Measurements from ENCODE around the gene ERBB4. TPM values are rescaled to one million over a fixed set of nuclear protein-coding genes. Genes with fewer than 3 reads are reported as not detected.

The ERBB4 gene
- total RNA-seq, 2 donors from 2014 or later, result 1.0 to 32.8 TPM

DNA sequence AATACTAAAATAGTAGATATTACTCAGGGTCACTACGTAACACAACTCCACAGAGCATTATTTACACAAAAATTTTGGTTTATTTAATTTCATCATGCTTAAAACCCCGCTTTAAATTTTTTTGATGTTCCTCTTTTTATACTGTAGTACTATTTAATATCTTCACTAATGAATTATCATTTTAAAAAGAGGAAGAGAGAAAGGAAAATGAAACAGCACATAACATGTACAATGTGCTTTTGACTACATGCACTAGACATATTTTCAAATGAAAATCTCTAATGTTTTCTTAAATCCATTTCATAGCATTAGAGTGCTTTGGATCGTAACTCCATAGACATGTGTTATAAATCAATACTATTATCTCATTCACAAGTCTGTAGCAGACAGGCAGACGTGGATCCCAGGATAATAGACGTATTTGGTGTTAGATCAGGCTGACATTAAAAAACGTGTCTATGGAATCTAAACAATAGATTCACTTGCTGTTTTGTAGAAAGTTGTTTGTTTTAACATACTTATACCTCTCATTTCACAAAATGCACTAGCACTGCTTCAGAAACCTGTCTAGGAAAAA is 1085.2 kb downstream of the ERBB4 start:
- no peak for DNase-seq (ENCODE audit: low spot score)
- no peaks in the 10 kb centered on the region for H3K27me3 ChIP-seq (replicated peaks; ENCODE audit: insufficient read depth)
- TF ChIP-seq CTCF (IDR thresholded peaks at IDR 0.05) (no peak), POLR2A (IDR thresholded peaks at IDR 0.05) (no peak), POLR2AphosphoS5 (IDR thresholded peaks at IDR 0.05) (no peak)
- H3K36me3 ChIP-seq, result no peaks in the 10 kb centered on the region
- intact Hi-C loops (cut with DNase I), result no loop called here
- H3K9me3 ChIP-seq, result no peaks in the 10 kb centered on the region
- WGBS, result 45% methylated on average over 6 of the region's 6 CpGs
- no peak overlapping the region for H3K27ac ChIP-seq
- no peak overlapping the region for H3K4me3 ChIP-seq
- no peaks in the 10 kb centered on the region for H3K4me1 ChIP-seq (replicated peaks)

GRCh38 chr2:211451642-211452041 is 1087.0 kb downstream of the ERBB4 start:
- Histone ChIP-seq H3K36me3 (no peaks in the 10 kb centered on the region), H3K4me1 (replicated peaks) (no peaks in the 10 kb centered on the region), H3K9me3 (no peaks in the 10 kb centered on the region), H3K27me3 (replicated peaks; ENCODE audit: insufficient read depth) (no peaks in the 10 kb centered on the region), H3K4me3 (no peak overlapping the region), H3K27ac (no peak overlapping the region)
- TF ChIP-seq CTCF (IDR thresholded peaks at IDR 0.05), result no peak
- TF ChIP-seq POLR2A (IDR thresholded peaks at IDR 0.05), result no peak
- TF ChIP-seq POLR2AphosphoS5 (IDR thresholded peaks at IDR 0.05), result no peak
- intact Hi-C loops (cut with DNase I), result no loop called here
- WGBS, result 63% methylated on average over 2 of the region's 2 CpGs
- no peak for DNase-seq (ENCODE audit: low spot score)

DNA sequence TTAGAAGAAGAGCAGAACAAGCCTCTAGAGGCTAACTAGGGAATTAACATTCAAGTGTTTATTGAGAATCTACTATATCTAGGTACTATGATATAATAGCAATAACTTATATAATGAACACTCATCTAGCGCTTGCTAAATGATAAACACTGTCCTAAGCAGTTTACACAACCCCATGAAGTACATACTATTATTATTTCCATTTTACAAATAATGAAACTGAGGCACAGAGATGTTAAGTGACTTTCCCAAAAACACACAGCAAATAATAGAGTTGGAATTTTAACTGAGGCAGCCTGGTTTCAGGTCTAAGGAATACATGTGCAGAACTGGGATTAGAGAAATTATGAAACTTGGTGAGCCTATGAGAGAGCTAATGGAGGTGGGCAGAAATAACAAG is 1088.8 kb downstream of the ERBB4 start:
- H3K4me3 ChIP-seq, result no peak overlapping the region
- H3K36me3 ChIP-seq, result no peaks in the 10 kb centered on the region
- H3K27ac ChIP-seq, result no peak overlapping the region
- intact Hi-C loops (cut with DNase I), result no loop called here
- H3K9me3 ChIP-seq, result no peaks in the 10 kb centered on the region
- H3K4me1 ChIP-seq (replicated peaks), result no peaks in the 10 kb centered on the region
- no peaks in the 10 kb centered on the region for H3K27me3 ChIP-seq (replicated peaks; ENCODE audit: insufficient read depth)
- no peak for DNase-seq (ENCODE audit: low spot score)
- no peak for TF ChIP-seq CTCF (IDR thresholded peaks at IDR 0.05)
- no peak for TF ChIP-seq POLR2AphosphoS5 (IDR thresholded peaks at IDR 0.05)
- no peak for TF ChIP-seq POLR2A (IDR thresholded peaks at IDR 0.05)
- 94% methylated on average over 1 of the region's 1 CpG for WGBS

DNA sequence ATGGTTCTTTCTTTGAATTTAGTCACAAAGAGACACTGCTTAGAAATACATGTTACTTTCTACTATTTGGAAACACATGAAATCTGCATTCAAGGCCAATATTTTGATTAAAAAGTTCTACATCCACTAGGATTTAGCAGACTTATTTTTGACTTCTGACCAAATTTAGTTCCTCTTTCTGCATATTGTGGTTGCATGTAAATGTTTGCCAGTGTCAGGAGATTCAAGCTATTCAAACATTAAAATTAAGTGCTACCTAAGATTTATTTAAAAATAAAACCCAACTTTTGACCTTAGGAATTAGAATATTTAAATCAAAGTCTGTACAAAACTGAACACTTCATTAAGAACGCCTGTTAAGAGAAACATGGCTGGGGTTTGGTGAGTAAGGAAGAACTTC is 1091.1 kb downstream of the ERBB4 start:
- H3K27me3 ChIP-seq (replicated peaks; ENCODE audit: insufficient read depth), result no peaks in the 10 kb centered on the region
- intact Hi-C loops (cut with DNase I), result no loop called here
- TF ChIP-seq POLR2A (IDR thresholded peaks at IDR 0.05) (no peak), CTCF (IDR thresholded peaks at IDR 0.05) (no peak), POLR2AphosphoS5 (IDR thresholded peaks at IDR 0.05) (no peak)
- WGBS, result 83% methylated on average over 1 of the region's 1 CpG
- H3K9me3 ChIP-seq, result no peaks in the 10 kb centered on the region
- H3K4me1 ChIP-seq (replicated peaks), result no peaks in the 10 kb centered on the region
- no peak overlapping the region for H3K27ac ChIP-seq
- no peaks in the 10 kb centered on the region for H3K36me3 ChIP-seq
- H3K4me3 ChIP-seq, result no peak overlapping the region
- DNase-seq (ENCODE audit: low spot score), result no peak

DNA sequence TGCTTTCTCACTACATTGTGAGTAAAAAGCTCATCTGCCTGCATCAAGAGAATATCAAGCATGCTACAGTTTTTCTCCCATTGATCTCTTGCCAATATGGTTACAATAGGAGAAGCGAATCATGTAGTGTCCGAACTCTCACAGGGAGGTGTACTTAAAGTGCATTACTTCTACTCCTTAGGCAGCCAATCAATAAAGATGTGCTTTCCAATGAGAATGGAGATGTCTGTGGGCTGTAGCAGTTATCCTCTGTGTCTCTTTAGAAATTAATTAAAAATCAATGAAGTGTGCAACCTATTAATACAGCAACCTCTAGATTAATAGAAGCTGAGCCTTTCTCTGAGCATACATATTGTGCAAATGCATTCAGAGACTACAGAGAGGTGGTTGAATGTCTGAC is 1098.5 kb downstream of the ERBB4 start:
- intact Hi-C loops (cut with DNase I), result no loop called here
- Histone ChIP-seq H3K4me1 (replicated peaks) (no peaks in the 10 kb centered on the region), H3K9me3 (no peaks in the 10 kb centered on the region), H3K27ac (no peak overlapping the region), H3K4me3 (no peak overlapping the region), H3K27me3 (replicated peaks; ENCODE audit: insufficient read depth) (no peaks in the 10 kb centered on the region), H3K36me3 (no peaks in the 10 kb centered on the region)
- no peak for DNase-seq (ENCODE audit: low spot score)
- TF ChIP-seq CTCF (IDR thresholded peaks at IDR 0.05) (no peak), POLR2AphosphoS5 (IDR thresholded peaks at IDR 0.05) (no peak), POLR2A (IDR thresholded peaks at IDR 0.05) (no peak)
- WGBS, result 80% methylated on average over 2 of the region's 2 CpGs

Measured in prostate gland (tissue), 2 donors.